ENCODE results near the gene SELENOH. TPM values are rescaled to one million over a fixed set of nuclear protein-coding genes. Genes with fewer than 3 reads are reported as not detected.

The SELENOH gene
- total and polyA plus RNA-seq, 9 of the 15 experiments (the other 6 are each of a cell fraction or from before 2014, with no cell fraction given) = 16.6 to 299 (median 118) TPM

GRCh38 chr11:57741132-57742086 is at the start of gene SELENOH (continued):
- TF ChIP-seq SIX5 (IDR thresholded peaks at IDR 0.05; ENCODE audit: borderline replicate concordance in 1 of 2, insufficient read depth in 1 of 2, low read depth in 1 of 2, low read length in 2 of 2) (peak; percentile 63 to 78; a peak in 3 of 4 replicates), BCOR (IDR thresholded peaks at IDR 0.05) (peak; percentile 73), XRCC5 (IDR thresholded peaks at IDR 0.05; ENCODE audit: low read depth, low read length) (peak; percentile 99), SRSF1 (IDR thresholded peaks at IDR 0.05; ENCODE audit: low read depth, low read length) (no peak), MCM2 (IDR thresholded peaks at IDR 0.05; ENCODE audit: low read depth) (no peak), ZNF175 (CRISPR knock-in tag; IDR thresholded peaks at IDR 0.05; ENCODE audit: low read depth) (peak; percentile 72; the same call in 1 of the 2 replicates), ZNF707 (CRISPR knock-in tag; conservative IDR thresholded peaks at IDR 0.05) (no peak), PYGO2 (tag; IDR thresholded peaks at IDR 0.05) (no peak), ZNF224 (CRISPR knock-in tag; IDR thresholded peaks at IDR 0.05) (peak; percentile 51; the same call in 1 of the 2 replicates), LCOR (CRISPR knock-in tag; IDR thresholded peaks at IDR 0.05) (no peak; the same call in 1 of the 2 replicates), NR2C1 (IDR thresholded peaks at IDR 0.05) (peak; percentile 76), NR2C1 (tag; IDR thresholded peaks at IDR 0.05) (peak; percentile 87), ZSCAN32 (CRISPR knock-in tag; IDR thresholded peaks at IDR 0.05) (no peak), PRDM10 (IDR thresholded peaks at IDR 0.05; ENCODE audit: partially characterized antibody) (peak; percentile 99), CGGBP1 (CRISPR knock-in tag; IDR thresholded peaks at IDR 0.05) (peak; percentile 65), DACH1 (IDR thresholded peaks at IDR 0.05; ENCODE audit: partially characterized antibody) (no peak), KDM2B (CRISPR knock-in tag; IDR thresholded peaks at IDR 0.05) (no peak)

All from K562 (cell line).